Retinal pigment epithelial cell (primary cell): ENCODE measurements around the gene TULP3.

Experiments
- DNase-seq: peaks from one replicate; pipeline ENCODE4 v3.0.0-alpha.2; 2010; ENCODE audit warnings: low read depth
- H3K4me3 ChIP-seq: 2 replicates; pipeline ENCODE4 v1.5.1; 2011; ENCODE audit warnings: mild to moderate bottlenecking, low read length, control low read depth, moderate library complexity
- TF ChIP-seq, protein P1 (sequence below): conservative IDR thresholded peaks from 2 replicates; pipeline ENCODE4 v1.5.1; 2011; ENCODE audit warnings: low read depth, low read length, control low read depth, inconsistent platforms

TULP3 gene

DNA sequence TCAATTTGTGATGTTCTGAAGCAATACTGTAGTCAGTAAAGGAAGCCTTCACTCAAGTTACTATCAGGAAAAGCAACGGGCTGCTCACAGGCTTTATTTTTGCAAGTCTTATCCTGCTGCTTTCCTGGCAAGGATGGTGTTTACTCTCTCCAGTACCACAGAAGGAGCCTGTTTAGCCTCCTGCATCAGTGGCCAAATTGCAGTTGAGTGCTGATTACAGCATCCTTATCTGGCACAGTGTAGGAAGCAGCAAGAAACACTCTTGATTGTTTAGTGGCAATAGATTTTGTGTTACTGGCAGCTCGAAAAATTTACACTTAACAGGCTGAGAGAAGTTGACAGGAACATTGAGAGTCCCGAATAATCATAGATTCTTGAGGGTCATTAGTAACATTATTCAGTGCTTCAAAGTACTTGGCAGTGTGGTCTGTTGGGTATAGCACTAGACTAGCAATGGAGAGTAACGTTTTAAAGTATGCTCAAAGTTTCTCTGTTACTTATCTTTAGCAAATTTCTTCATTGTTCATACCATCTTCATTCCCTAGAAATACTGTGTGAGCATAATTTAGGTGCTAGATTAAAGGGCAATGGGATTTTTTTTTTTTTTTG, 11.7 kb downstream of the TULP3 start:
- no peak overlapping the region for H3K4me3 ChIP-seq
- TF ChIP-seq, protein P1, sequence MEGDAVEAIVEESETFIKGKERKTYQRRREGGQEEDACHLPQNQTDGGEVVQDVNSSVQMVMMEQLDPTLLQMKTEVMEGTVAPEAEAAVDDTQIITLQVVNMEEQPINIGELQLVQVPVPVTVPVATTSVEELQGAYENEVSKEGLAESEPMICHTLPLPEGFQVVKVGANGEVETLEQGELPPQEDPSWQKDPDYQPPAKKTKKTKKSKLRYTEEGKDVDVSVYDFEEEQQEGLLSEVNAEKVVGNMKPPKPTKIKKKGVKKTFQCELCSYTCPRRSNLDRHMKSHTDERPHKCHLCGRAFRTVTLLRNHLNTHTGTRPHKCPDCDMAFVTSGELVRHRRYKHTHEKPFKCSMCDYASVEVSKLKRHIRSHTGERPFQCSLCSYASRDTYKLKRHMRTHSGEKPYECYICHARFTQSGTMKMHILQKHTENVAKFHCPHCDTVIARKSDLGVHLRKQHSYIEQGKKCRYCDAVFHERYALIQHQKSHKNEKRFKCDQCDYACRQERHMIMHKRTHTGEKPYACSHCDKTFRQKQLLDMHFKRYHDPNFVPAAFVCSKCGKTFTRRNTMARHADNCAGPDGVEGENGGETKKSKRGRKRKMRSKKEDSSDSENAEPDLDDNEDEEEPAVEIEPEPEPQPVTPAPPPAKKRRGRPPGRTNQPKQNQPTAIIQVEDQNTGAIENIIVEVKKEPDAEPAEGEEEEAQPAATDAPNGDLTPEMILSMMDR: no peak
- DNase-seq: no peak

- no peak for DNase-seq
- H3K4me3 ChIP-seq: no peak overlapping the region
- TF ChIP-seq, protein P1: no peak
Measured at GRCh38 chr12:2904260-2904659, 13.6 kb downstream of the TULP3 start.

- no peak for DNase-seq
- TF ChIP-seq, protein P1: no peak
- H3K4me3 ChIP-seq: no peak overlapping the region
Measured at GRCh38 chr12:2912216-2912575, 21.5 kb downstream of the TULP3 start.

DNA sequence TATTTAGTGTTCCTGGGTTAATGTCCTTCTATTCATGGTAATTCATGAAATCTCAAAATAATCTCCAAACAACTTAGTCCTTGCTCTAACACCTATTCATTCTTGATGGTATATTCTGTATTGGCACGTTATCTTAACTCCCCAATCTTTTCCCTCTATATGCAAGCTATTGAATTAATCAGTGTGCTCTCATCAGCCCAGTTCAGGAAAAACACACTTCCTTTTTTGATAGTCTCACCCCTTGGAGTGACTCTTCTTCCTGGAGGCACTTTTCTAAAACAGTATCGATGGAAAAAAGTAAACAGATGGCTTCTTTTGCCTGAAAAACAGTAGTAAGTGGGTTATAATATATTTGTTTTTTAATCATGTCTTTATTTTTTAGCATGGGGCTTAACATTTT, 28.6 kb downstream of the TULP3 start:
- no peak overlapping the region for H3K4me3 ChIP-seq
- DNase-seq: no peak
- TF ChIP-seq, protein P1: no peak

DNA sequence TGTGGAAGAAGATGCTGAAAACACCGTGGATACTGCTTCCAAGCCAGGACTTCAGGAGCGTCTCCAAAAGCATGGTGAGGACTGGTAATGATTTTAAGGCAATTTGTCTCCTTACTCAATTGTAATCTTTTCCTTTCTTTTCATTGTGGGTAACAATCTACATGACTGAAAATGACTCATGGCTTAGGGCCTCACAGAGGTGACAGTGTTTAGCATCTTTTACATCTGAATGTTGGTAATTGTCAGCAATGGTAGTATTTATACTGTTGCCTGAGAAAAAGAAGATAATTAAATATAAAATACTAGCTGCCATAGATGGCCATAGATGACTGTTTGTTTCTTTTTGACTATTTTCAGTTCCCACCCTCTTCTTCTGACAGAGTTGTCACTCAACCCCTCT, 31.6 kb downstream of the TULP3 start:
- H3K4me3 ChIP-seq: no peak overlapping the region
- no peak for DNase-seq
- TF ChIP-seq, protein P1: no peak

- no peak for DNase-seq
- TF ChIP-seq, protein P1: no peak
- no peak overlapping the region for H3K4me3 ChIP-seq
Measured at GRCh38 chr12:2923057-2923456, 32.4 kb downstream of the TULP3 start.

DNA sequence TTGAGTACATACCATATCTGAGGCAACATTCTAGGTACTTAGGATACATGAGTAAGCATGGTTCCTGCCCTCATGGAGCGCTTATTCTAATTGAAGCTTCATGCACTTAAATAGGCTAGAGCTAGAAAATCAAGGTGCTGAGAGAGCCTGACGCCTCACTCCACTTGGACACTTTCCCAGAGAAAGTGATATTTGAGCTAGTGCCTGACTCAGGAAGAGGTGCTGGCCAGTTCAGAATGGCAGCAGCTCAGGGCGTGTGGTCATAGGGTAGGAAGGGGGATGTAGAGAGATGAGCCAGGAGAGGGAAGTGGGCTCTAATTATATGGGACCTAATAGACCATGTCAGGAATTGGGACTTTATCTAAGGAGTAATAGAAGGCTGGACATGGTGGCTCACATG, 33.3 kb downstream of the TULP3 start:
- H3K4me3 ChIP-seq: no peak overlapping the region
- no peak for DNase-seq
- TF ChIP-seq, protein P1: no peak
